Islet of Langerhans (tissue), 1 donor: ENCODE results near the gene EGLN3.
"Not testable (repeated sequence)": the region's sequence is repeated elsewhere in the genome, so short reads cannot be mapped to it uniquely, and the experiment has no call there.

Experiments
- FAIRE-seq: peaks from one replicate; lab custom pipeline; 2011; peaks lifted over from hg19 to GRCh38; lab: Jason Lieb, UNC

Gene EGLN3

GRCh38 chr14:33950320-33951182 is at the start of gene EGLN3:
Gene EGLN3, minus strand, starts transcription at chr14:33951074. Its CDS starts 322 bp downstream, at chr14:33950752.
- no peak for FAIRE-seq

GRCh38 chr14:34000396-34000795 is 49.5 kb upstream of the EGLN3 start:
- no peak for FAIRE-seq

GRCh38 chr14:33999771-34000291 is 49.0 kb upstream of the EGLN3 start:
- no peak for FAIRE-seq

GRCh38 chr14:33997611-33998010 is 46.7 kb upstream of the EGLN3 start:
- FAIRE-seq = no peak

GRCh38 chr14:33996462-33996861 is 45.6 kb upstream of the EGLN3 start:
- FAIRE-seq = no peak

- no peak for FAIRE-seq
Measured at GRCh38 chr14:33993246-33993645, 42.4 kb upstream of the EGLN3 start.

- no peak for FAIRE-seq
Measured at GRCh38 chr14:33992274-33993007, 41.6 kb upstream of the EGLN3 start.

GRCh38 chr14:33990790-33991189 is 39.9 kb upstream of the EGLN3 start:
- no peak for FAIRE-seq

GRCh38 chr14:33987565-33988080 is 36.7 kb upstream of the EGLN3 start:
- FAIRE-seq = no peak

GRCh38 chr14:33986804-33987203 is 35.9 kb upstream of the EGLN3 start:
- FAIRE-seq = no peak

- no peak for FAIRE-seq
Measured at GRCh38 chr14:33985242-33985641, 34.4 kb upstream of the EGLN3 start.

- no peak for FAIRE-seq
Measured at GRCh38 chr14:33979613-33980276, 28.9 kb upstream of the EGLN3 start.

- no peak for FAIRE-seq
Measured at GRCh38 chr14:33978892-33979612, 28.2 kb upstream of the EGLN3 start.

GRCh38 chr14:33972583-33973081 is 21.8 kb upstream of the EGLN3 start:
- no peak for FAIRE-seq

GRCh38 chr14:33969846-33970245 is 19.0 kb upstream of the EGLN3 start:
- FAIRE-seq = not testable (repeated sequence)

GRCh38 chr14:33968722-33969121 is 17.8 kb upstream of the EGLN3 start:
- FAIRE-seq = no peak

- FAIRE-seq = no peak
Measured at GRCh38 chr14:33967138-33967537, 16.3 kb upstream of the EGLN3 start.

- FAIRE-seq = no peak
Measured at GRCh38 chr14:33966276-33966675, 15.4 kb upstream of the EGLN3 start.

GRCh38 chr14:33964599-33965317 is 13.9 kb upstream of the EGLN3 start:
- no peak for FAIRE-seq

- FAIRE-seq = no peak
Measured at GRCh38 chr14:33963892-33964291, 13.0 kb upstream of the EGLN3 start.

GRCh38 chr14:33962466-33962865 is 11.6 kb upstream of the EGLN3 start:
- FAIRE-seq = not testable (repeated sequence)
